CD4-positive, alpha-beta T cell treated with Interleukin-2 at 100 ng/mL for 4 hours (primary cell): ENCODE measurements around the gene SMC4.
"Not testable (repeated sequence)": the region's sequence is repeated elsewhere in the genome, so short reads cannot be mapped to it uniquely, and the experiment has no call there.

Experiments used
- DNase-seq: peaks from one replicate; pipeline ENCODE4 v3.0.0-alpha.2; 2020; ENCODE audit warnings: low spot score

The SMC4 gene

DNA sequence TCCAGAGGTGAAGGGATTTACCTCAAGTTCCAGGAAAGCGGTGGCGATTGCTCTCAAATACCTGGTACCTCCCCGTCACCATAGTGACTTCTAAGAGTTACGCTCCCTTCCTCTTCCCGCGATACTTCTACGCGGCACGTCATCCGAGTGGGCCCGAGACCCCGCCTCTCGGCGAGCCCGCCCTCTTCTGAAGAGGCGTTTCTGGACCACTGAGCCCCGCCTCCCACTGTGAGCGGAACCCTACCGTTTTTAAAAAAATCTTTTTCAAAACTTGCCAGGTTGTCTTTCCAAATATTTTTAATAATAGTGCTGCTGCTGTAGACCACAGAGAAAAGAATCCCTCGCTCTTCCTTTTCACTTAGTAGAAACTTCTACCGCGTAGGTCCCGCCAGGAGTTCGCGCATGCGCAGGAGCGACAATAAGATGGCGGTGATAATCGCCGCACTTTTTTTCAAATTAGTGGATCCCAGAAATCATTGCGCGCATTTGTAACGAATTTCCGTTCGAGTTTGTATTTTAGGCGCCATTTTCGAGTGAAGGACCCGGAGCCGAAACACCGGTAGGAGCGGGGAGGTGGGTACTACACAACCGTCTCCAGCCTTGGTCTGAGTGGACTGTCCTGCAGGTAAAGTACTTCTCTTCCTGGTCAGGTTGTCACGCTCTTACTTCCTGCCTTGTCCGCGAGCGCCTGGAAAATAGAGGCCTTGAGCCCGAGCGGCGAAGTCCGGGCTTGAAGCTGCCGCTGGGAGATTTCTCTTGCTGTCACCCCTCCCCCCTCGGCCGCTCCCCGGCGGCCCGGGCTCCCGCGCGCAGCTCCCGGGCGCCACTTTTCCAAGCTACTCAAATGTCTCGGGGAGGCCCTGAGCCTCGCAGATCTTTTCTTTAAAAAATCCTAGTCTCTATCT, at the start of gene SMC4, which contains the start of gene IFT80:
Gene SMC4, plus strand, starts transcription at position 526 of the 905 bp plus-strand sequence. CDS start 1,177 bp downstream, outside the sequence.
Gene IFT80, minus strand, starts transcription at position 101 of the 905 bp plus-strand sequence. CDS start 14,625 bp downstream, outside the sequence.
- peak; percentile 97 for DNase-seq

DNA sequence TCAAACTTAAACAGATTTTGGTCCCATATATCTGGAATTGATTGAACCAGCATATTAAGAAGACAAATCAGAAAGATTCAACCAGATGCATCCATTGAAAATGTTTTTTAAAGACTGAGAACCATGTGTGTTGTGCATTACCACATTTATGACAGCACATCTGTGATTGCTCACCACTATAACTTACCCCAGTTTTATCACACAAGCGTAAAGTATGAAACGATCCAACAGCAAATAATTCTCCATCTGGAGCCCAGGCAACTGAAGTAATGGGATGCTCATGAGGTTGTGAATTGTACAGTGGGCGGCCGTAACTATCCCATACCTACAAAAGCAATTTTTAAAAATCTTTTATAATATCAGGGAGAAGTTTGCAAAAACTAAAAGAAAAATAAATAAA, 43.6 kb upstream of the SMC4 start:
- no peak for DNase-seq

DNA sequence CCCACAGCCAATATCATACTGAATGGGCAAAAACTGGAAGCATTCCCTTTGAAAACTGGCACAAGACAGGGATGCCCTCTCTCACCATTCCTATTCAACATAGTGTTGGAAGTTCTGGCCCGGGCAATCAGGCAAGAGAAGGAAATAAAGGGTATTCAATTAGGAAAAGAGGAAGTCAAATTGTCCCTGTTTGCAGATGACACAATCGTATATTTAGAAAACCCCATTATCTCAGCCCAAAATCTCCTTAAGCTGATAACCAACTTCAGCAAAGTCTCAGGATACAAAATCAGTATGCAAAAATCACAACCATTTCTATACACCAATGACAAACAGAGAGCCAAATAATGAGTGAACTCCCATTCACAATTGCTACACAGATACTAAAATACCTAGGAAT, 36.6 kb upstream of the SMC4 start:
- DNase-seq: not testable (repeated sequence)

DNA sequence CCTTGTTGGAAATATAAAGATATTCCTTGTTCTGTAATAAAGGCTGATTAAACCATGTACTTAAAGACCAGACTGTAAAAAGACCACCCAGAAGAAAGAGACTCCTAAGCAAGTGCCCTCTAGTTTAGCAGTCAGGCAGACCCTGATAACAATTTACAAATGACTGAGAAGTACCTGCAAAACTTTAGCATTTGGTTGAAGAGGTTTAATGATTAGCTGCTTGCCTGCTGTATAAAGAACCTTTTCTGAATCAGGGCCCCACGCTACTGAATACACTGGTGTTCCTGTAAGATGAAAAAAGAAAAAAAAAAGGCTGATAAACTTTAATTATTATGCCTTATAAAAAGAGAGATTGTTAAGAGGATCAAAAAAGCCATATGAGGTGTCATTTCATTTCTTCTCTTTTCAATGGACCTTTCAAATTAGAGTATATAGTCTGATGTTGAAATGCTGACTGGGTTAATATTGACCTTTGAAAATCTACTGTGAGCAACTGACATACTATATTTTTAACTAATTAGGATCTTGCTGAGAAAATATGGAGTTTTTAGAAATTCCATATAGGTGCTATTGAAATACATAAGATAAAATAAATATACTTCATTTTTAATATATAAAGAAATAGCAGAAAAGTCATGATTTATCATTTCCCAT, 33.5 kb upstream of the SMC4 start:
- no peak for DNase-seq

DNA sequence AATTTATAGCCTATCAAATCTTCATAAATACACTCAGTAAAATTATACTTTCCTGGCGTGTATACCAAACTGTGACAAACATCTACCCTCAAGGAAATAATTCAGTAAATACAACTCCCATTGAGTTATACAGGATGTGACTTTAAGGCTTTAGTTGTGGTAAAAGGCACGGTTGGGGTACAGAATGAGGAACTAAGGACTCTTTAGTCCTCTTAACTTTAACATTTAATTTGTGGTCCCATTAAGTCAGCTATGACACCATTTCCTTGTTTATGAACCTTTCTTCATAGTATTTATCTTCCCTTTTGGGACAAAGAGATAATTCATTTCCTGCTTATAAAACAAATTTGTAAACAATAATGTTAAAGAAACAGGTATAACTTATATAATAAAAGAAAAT, 30.6 kb upstream of the SMC4 start:
- DNase-seq: peak; percentile 18

DNA sequence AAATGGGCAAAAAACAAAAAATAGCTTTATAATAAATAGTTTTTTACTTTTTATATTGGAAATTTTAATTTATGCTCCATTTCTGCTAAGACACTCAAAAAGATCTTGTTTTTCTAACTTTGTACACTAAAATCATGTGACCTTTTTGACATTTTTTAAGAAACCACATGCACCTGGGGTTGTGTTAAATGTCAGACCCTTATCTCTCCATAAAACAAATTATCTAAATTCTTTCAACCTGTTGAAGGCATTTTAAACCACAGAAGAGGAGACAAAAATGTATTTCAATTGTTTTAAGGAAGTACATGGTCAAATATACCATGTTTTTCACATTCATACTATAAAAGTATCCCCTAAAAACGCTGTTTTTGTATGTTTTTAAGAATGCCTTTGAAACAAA, 29.7 kb upstream of the SMC4 start:
- DNase-seq: peak; percentile 7

DNA sequence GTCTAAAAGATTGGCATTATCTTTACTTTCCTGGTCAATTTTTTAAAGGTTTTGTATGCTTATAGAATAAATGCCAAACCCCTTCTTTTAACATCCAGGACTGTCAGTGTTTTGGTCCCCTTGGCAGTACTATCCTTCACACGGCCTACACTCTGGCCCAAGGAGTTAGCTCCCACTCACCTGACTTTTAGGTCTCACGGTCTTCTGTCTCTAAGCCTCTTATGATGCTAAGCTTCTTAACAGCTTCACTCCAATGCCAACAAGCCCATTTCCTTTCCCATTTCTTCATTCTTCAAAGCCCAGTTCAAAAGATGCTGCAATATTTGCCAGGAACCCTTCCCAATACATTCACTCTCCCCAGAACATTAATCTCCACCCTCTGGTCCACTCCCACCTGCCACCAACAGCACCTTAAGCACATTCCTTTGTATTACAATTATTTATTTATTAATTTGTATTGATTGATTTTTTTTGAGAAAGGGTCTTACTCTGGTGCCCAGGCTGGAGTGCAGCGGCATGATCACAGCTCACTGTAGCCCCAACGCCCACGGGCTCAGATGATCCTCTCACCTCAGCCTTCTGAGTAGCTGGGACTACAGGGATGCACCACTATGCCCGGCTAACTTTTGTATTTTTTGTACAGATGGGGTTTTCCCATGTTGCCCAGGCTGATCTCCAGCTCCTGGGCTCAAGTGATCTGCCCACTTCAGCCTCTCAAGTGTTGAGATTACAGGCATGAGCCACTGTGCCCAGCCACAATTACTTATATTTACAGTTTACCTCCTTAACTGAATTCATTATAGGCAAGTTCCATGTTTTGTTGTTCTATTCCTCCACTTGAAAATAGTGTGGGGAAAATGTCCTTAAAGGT, 28.2 kb upstream of the SMC4 start:
- no peak for DNase-seq

DNA sequence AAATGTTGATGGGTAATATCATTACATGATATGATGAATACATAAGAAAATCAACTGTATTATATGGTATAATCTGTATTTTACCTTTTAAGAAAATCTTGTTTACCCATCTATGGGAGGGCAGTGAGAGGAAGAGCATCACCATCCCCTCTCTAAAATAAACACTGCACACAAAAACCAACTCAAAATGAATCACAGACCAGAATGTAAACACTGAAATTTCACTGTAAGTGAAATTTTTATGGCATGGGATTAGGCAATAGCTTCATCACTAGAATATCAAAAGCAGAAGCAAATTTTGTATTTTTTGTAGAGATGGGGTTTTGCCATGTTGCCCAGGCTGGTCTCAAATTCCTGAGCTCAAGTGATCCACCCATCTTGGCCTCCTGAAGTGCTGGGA, 26.7 kb upstream of the SMC4 start:
- DNase-seq: no peak

DNA sequence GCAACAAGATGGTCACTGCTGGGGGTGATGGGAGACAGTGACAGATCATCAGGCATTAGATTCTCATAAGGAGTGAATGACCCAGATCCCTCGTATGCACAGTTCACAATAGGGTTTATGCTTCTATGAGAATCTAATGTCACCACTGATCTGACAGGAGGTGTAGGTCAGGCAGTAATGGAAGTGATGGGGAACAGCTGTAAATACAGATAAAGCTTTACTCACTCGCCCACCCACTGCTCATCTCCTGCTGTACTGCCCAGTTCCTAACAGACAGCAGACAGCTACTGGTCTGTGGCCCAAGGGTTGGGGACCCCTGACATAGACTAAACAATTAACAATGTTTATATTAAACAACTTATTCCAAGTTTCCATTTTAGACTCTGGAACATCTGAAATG, 25.8 kb upstream of the SMC4 start:
- DNase-seq: no peak

DNA sequence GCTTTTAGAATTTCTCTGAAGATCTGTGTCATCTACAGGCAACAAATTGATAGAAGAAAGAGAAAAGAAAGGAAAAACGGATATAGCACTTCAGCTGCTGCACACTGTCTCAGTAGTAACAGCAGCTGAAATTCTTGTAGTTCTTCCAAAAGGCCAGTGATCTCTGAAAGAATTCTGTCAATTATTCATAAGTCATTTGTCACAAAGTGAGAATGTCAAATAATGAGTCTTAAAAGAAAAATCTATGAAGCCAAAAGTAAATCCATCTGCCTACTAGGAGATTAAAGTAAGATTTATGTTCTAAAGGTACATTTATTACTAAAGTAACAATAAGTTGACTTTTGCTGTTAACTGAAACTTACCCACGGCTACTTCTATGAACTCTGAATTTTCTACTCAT, 25.0 kb upstream of the SMC4 start:
- DNase-seq: no peak

DNA sequence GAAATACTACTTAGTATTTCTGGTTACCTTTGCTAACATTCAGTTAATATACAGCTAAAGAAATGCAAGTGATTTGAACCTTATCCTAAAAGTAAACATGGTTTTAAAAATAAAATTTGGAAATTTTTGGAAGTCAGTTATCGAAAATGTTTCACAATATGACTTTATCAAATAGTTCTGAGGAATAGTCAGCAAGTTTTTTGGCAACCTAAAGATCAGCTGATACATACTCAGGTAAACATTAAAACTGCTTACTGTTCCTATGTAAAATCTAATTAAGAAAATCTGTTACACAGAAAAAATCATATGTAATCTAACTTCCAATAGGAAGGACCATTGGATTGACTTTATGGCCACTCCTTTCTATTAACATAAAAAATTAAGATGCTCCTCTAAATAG, 24.5 kb upstream of the SMC4 start:
- DNase-seq: no peak

DNA sequence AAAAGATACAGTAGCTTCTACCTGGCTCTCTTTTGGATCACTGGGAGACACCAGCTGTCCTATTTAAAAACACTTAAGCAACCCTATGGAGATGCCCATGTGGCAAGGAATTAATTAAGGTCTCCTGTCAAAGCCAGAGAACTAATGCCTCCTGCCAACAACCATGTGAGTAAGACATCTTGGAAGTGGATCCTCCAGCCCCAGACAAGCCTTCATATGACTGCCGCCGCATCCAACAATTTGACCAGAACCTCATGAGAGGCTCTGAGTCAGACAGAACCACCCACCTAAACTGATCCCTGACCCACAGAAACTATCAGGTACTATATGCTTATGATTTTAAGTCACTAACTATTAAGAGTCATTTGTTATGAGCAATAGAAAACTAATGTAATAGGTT, 22.8 kb upstream of the SMC4 start:
- no peak for DNase-seq

DNA sequence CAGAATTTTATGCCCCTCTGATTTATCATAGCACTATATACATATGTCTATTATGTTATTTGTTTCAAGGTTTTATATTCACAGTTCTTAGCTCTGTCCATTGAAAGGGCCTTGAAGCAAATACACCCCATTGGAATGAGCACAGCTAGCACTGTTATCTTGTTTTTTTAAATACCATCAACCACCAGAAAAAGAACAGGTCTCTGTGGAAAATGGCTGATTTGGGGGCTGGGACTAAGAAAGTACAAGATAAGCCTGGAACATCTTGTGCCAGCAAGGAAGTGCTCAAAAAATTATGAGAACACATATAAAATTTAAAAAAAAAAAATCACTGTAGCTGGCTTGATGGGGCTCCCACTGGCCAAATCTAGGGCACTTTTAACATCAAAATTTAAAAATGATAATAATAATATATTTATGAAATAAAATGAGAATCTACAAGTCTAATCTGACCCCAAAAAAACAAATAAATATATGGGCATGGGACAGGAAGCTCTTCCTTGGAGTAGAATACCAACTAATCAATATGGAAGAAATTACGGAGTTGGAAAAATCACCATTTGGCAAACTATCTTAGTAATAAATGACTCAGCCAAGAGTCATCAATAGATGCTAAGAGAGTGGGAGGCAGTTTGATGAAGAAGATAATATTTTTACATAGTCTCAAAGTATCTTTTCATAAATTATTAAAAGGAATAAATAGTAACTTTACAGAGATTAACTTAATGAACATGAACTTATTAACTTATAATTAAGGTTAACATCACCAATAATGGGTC, 20.9 kb upstream of the SMC4 start:
- no peak for DNase-seq

DNA sequence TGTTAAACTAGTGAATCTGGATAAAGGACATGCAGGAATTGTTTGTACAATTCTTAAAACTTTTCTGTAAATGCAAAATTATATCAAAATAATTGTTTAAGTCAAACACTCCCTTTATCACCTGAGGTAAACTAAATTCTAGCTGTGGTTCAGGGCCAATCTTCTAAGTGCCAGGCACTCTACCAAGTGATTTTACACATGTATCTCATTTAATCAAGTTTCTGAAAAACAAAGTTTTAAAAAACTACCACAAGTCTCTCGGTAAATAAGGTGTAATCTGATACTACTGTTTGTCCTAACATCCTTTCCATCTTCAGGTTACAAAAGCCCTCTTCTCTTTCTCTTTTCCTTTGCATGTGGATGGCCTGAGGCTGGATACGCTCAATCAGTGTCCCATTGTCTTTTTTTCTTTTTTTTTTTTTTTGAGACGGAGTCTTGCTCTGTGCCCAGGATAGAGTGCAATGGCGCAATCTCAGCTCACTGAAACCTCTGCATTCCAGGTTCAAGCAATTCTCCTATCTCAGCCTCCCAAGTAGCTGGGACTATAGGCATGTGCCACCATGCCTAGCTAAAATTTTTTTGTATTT, 19.7 kb upstream of the SMC4 start:
- DNase-seq: no peak

DNA sequence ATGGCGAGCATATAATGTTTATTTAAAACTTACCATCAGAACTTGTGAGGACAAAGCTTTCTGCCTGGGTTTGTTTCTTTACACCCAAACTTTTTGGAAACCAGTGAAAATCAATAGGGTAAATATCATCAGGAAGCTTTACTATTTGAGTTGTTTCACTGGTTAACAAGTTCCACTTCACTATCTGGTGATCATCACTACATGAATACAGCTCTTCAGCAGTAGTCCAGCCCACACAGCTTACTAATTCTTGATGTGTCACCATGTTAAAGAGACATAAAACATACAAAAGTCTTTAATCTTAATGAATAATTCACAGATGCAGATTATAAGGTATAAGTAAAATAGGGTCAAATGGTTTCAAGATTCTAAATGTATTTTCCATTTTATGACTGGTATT, 18.0 kb upstream of the SMC4 start:
- no peak for DNase-seq

DNA sequence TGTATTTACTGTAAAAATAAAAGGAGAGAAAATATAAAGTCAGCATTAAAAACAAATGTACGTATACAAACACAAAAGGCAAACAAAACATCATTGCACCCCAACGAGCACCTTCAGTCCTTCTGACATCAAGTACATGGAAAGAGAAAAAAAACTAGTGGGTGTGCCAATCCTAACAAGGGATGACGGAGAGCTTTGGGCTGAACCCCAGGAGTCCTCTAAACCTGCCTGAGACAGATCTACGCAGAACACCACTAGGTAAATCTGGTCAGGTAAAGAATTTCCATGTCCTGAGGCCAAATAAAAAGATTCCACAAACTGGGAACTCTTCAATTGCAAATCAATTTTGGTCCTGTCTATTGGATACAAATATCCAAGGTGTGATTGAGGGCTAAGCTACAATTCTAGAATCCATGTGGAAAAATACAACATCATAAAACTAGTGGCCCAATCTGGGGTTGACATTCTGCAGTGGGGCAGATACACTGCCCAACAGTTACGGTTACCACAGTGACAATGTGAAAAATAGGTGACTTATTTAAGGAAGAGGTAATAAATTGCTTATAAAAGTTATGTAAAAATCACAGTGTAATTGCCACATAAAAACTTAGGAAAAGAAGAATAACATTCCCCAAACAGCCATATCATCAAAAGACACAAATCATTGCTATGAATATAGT, 14.7 kb upstream of the SMC4 start:
- no peak for DNase-seq

DNA sequence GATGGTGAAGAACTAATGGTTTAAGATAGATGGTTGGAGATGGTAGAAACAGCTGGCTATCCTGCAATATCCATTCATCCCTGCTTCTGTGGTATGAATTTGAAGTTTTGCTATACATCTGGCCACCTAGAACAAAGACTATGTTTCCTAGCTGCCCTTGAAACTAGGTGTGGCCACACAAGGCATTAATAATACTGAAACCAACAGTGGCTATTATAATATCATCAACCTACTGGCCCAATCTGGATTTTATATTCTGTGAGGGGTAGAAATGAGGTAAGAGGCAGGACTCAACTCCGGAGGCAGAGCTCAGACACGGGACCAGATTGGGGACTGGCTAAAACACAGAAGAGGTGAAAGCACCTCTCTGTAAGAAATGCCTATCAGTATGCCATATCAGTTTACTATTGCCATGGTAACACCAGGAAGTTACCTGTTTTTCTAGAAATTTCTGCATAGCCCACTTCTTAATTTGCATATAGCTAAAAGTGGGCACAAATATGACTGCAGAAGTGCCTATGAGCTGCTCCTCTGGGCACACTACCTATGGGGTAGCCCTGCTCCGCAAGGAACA, 8.8 kb upstream of the SMC4 start:
- no peak for DNase-seq

DNA sequence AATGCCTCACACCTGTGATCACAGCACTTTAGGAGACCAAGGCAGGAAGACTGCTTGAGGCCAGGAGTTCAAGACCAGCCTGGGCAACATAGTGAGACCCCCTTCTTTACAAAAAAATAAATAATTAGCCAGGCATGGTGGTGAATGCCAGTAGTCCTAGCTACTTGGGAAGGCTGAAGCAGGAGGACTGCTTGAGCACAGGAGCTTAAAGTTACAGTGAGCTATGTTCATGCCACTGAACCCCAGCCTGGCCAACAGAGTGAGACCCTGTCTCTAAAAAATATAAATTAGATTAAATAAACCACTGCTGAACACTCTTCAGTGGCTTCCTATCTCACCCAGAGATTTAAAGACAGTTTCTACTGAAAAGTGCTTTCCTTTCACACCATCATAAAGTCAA, 6.7 kb upstream of the SMC4 start:
- DNase-seq: no peak

DNA sequence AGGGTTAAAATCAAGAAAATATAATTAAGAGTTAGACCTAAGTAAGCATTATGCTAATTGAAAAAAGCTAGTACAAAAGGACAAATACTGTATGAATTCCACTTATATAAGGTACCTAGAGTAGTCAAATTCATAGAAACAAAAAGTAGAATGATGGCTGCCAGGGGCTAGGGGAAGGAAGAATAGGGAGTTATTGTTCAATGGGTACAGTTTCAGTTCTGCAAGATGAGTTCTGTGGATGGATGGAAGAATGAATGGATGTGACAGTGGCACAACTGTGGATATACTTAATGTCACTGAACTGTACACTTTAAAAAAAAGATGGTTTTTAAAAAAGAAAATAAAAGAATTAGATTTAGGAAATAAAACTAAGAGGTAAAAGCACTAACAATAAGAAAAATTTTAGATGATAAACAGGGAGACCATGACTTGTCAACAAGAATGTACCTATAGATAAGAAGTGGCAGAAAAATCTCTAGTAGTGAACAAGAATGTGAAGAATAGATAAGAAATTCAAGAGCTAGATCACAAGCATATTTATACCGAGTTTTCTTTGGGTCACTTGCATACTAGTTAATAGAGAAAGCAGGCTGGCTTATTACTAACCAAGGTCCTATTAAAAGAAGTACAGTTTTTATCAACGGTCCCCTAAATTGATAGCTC, 6.0 kb upstream of the SMC4 start:
- DNase-seq: no peak

DNA sequence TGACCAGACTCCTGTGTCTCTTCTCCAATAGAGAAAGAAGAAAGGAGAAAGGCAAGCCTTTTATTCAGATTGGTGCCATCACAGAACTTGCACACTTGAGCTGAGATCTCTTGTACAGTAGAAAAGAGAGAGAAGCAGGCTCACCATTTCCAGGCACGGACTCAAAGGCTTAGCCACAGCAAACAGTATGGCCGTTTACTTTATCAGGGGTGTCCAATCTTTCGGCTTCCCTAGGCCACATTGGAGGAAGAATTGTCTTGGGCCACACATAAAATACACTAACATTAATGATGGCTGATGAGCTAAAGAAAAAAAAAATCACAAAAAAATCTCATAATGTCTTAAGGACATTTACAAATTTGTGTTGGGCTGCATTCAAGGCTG, 5.4 kb upstream of the SMC4 start:
- DNase-seq: no peak
